D721Med (cell line): ENCODE measurements around the gene PTPRG.

Source experiments
- DNase-seq: peaks from one replicate; pipeline ENCODE4 v3.0.0; 2011; ENCODE audit warnings: low spot score; ENCODE audit not compliant: insufficient read length
- FAIRE-seq: peaks from 2 replicates; lab custom pipeline; 2011; peaks lifted over from hg19 to GRCh38; lab: Jason Lieb, UNC
- CTCF ChIP-seq: IDR thresholded peaks from 2 replicates; pipeline ENCODE4 v1.5.1; 2012; ENCODE audit warnings: mild to moderate bottlenecking, control low read depth; ENCODE audit not compliant: insufficient read depth; ENCODE audit errors: missing control alignments

The PTPRG gene

GRCh38 chr3:62097121-62097520 lies 535.8 kb downstream of the PTPRG start:
- FAIRE-seq (no peak), DNase-seq (no peak)
- no peak for TF ChIP-seq CTCF

GRCh38 chr3:62098646-62099365 lies 537.4 kb downstream of the PTPRG start:
- no peak for FAIRE-seq
- no peak for TF ChIP-seq CTCF

GRCh38 chr3:62100282-62100989 lies 539.1 kb downstream of the PTPRG start:
- no peak for TF ChIP-seq CTCF
- no peak for DNase-seq
- FAIRE-seq, result no peak

More at GRCh38 chr3:62098646-62099365, 537.4 kb downstream of the PTPRG start:
- no peak for DNase-seq

GRCh38 chr3:62101488-62101887 lies 540.1 kb downstream of the PTPRG start:
- TF ChIP-seq CTCF, result no peak
- DNase-seq (no peak), FAIRE-seq (no peak)

- TF ChIP-seq CTCF, result no peak
- DNase-seq (no peak), FAIRE-seq (no peak)
Observed at GRCh38 chr3:62103531-62103930, 542.2 kb downstream of the PTPRG start.

- DNase-seq, result no peak
- FAIRE-seq, result no peak
- no peak for TF ChIP-seq CTCF
Observed at GRCh38 chr3:62109534-62109933, 548.2 kb downstream of the PTPRG start.
